GM18519 (cell line): ENCODE data around the gene FUT8.

Experiments used
- ATAC-seq: cut with Tn5 transposase; IDR thresholded peaks from one replicate; pipeline ENCODE4 v1.9.1; 2021; ENCODE audit warnings: mild to moderate bottlenecking, moderate library complexity; ENCODE audit not compliant: unreplicated experiment, low FRiP score

The FUT8 gene

GRCh38 chr14:65549429-65549828 lies 136.9 kb downstream of the FUT8 start:
- no peak for ATAC-seq

GRCh38 chr14:65550779-65551643 lies 138.5 kb downstream of the FUT8 start:
- ATAC-seq, result no peak

- ATAC-seq, result no peak
Measured at GRCh38 chr14:65552724-65553123, 140.2 kb downstream of the FUT8 start.

- no peak for ATAC-seq
Measured at GRCh38 chr14:65554837-65555236, 142.3 kb downstream of the FUT8 start.

- ATAC-seq, result no peak
Measured at GRCh38 chr14:65555358-65555757, 142.8 kb downstream of the FUT8 start.

- ATAC-seq, result no peak
Measured at GRCh38 chr14:65558363-65558762, 145.8 kb downstream of the FUT8 start.

GRCh38 chr14:65560340-65561027 lies 148.0 kb downstream of the FUT8 start:
- ATAC-seq, result no peak

- ATAC-seq, result no peak
Measured at GRCh38 chr14:65564370-65564769, 151.8 kb downstream of the FUT8 start.

GRCh38 chr14:65565948-65566347 lies 153.4 kb downstream of the FUT8 start:
- no peak for ATAC-seq

GRCh38 chr14:65566820-65567522 lies 154.4 kb downstream of the FUT8 start:
- ATAC-seq, result no peak

- no peak for ATAC-seq
Measured at GRCh38 chr14:65574611-65575010, 162.1 kb downstream of the FUT8 start.

GRCh38 chr14:65575389-65575788 lies 162.9 kb downstream of the FUT8 start:
- ATAC-seq, result no peak

- ATAC-seq, result no peak
Measured at GRCh38 chr14:65580973-65581372, 168.4 kb downstream of the FUT8 start.

- no peak for ATAC-seq
Measured at GRCh38 chr14:65581378-65581777, 168.8 kb downstream of the FUT8 start.

- no peak for ATAC-seq
Measured at GRCh38 chr14:65581799-65582198, 169.3 kb downstream of the FUT8 start.

- ATAC-seq, result no peak
Measured at GRCh38 chr14:65585216-65585615, 172.7 kb downstream of the FUT8 start.

GRCh38 chr14:65588426-65589140 lies 176.1 kb downstream of the FUT8 start:
- ATAC-seq, result no peak

GRCh38 chr14:65594153-65594881 lies 181.8 kb downstream of the FUT8 start:
- no peak for ATAC-seq

GRCh38 chr14:65594882-65595237 lies 182.3 kb downstream of the FUT8 start:
- ATAC-seq, result no peak

- ATAC-seq, result no peak
Measured at GRCh38 chr14:65599375-65599774, 186.8 kb downstream of the FUT8 start.
